Activated CD8-positive, alpha-beta T cell treated with anti-CD3 and anti-CD28 coated beads, Interleukin-2, amount 10 ng/mL, durations not matched to agents 7 days and 5 days (primary cell): ENCODE measurements around the gene ACVR2A. TPM values are rescaled to one million over a fixed set of nuclear protein-coding genes. Genes with fewer than 3 reads are reported as not detected.

Source experiments
- ATAC-seq: fragments of 150-1000 bp; cut with Tn5 transposase; one replicate; pipeline ENCODE4 v1.10.0; 2021; ENCODE audit warnings: moderate library complexity
- CTCF ChIA-PET: fragments of 350-600 bp; sonication (Branson Sonifier 250); formaldehyde crosslinking; loops from one replicate; lab custom pipeline; 2021; ENCODE audit warnings: antibody characterized with exemption; lab: Charles Lee
- POLR2A ChIA-PET: fragments of 350-600 bp; sonication (Branson Sonifier 250); formaldehyde crosslinking; loops from one replicate; lab custom pipeline; 2021; ENCODE audit warnings: antibody characterized with exemption; lab: Charles Lee
- DNase-seq: peaks from one replicate; pipeline ENCODE4 v3.0.0-alpha.2; 2020
- H3K27ac Mint-ChIP-seq: one replicate; pipeline ENCODE4 v1.8.0; 2021; ENCODE audit warnings: mild to moderate bottlenecking, mixed read lengths
- H3K27me3 Mint-ChIP-seq: one replicate; pipeline ENCODE4 v1.8.0; 2021; ENCODE audit warnings: low read depth, mixed read lengths
- H3K36me3 Mint-ChIP-seq: one replicate; pipeline ENCODE4 v1.8.0; 2021; ENCODE audit warnings: low read depth, mixed read lengths
- H3K4me1 Mint-ChIP-seq: one replicate; pipeline ENCODE4 v1.8.0; 2021; ENCODE audit warnings: low read depth, mixed read lengths
- H3K4me3 Mint-ChIP-seq: one replicate; pipeline ENCODE4 v1.8.0; 2021; ENCODE audit warnings: mild to moderate bottlenecking, mixed read lengths
- H3K9me3 Mint-ChIP-seq: one replicate; pipeline ENCODE4 v1.8.0; 2022; ENCODE audit warnings: mixed read lengths; ENCODE audit not compliant: insufficient read depth
- total RNA-seq, 2 experiments: library from RNA; stranded (reverse); gene quantifications; one replicate each; pipeline ENCODE4 v1.2.3, GENCODE V29; 2021

Gene ACVR2A
- total RNA-seq, 2 experiments from 2014 or later, result 1.4 to 1.7 TPM

GRCh38 chr2:147904051-147904450 is 59.2 kb downstream of the ACVR2A start:
- Mint-ChIP-seq H3K9me3 (no peaks in the 10 kb centered on the region), H3K27me3 (no peaks in the 10 kb centered on the region), H3K4me1 (no peaks in the 10 kb centered on the region), H3K27ac (no peak overlapping the region), H3K4me3 (no peak overlapping the region), H3K36me3 (no peaks in the 10 kb centered on the region)
- CTCF ChIA-PET, result no interaction called here
- DNase-seq, result no peak
- POLR2A ChIA-PET, result no interaction called here
- ATAC-seq, result no peak

GRCh38 chr2:147909178-147909577 is 64.3 kb downstream of the ACVR2A start:
- H3K36me3 Mint-ChIP-seq, result no peaks in the 10 kb centered on the region
- DNase-seq (no peak), ATAC-seq (no peak)
- H3K27me3 Mint-ChIP-seq, result no peaks in the 10 kb centered on the region
- H3K4me1 Mint-ChIP-seq, result no peaks in the 10 kb centered on the region
- H3K4me3 Mint-ChIP-seq, result no peak overlapping the region
- H3K27ac Mint-ChIP-seq, result no peak overlapping the region
- no peaks in the 10 kb centered on the region for H3K9me3 Mint-ChIP-seq
- ChIA-PET POLR2A (no interaction called here), CTCF (interaction anchor here (1.2 to 4.7 kb wide), 3 partner anchors 10 to 865 kb away, joined by 3 to 68 read pairs (median 45); no protein-coding TSS in a partner anchor)

- CTCF ChIA-PET, result interaction anchor here (0.6 to 4.7 kb wide), 12 partner anchors 9 to 1177 kb away, joined by 3 to 68 read pairs (median 3); partner anchors contain the start of gene ACVR2A
- Mint-ChIP-seq H3K4me3 (no peak overlapping the region), H3K9me3 (no peaks in the 10 kb centered on the region), H3K27ac (no peak overlapping the region), H3K4me1 (no peaks in the 10 kb centered on the region), H3K27me3 (no peaks in the 10 kb centered on the region), H3K36me3 (no peaks in the 10 kb centered on the region)
- POLR2A ChIA-PET, result no interaction called here
- ATAC-seq (no peak), DNase-seq (peak; percentile 50)
Measured at GRCh38 chr2:147910990-147911473, 66.2 kb downstream of the ACVR2A start.

- H3K27ac Mint-ChIP-seq, result no peak overlapping the region
- CTCF ChIA-PET, result interaction anchor here (0.8 to 4.7 kb wide), 2 partner anchors 9 to 869 kb away, joined by 3 to 45 read pairs; no protein-coding TSS in a partner anchor
- DNase-seq, result no peak
- no peak overlapping the region for H3K4me3 Mint-ChIP-seq
- no peaks in the 10 kb centered on the region for H3K36me3 Mint-ChIP-seq
- H3K4me1 Mint-ChIP-seq, result no peaks in the 10 kb centered on the region
- no peaks in the 10 kb centered on the region for H3K9me3 Mint-ChIP-seq
- no peaks in the 10 kb centered on the region for H3K27me3 Mint-ChIP-seq
- no peak for ATAC-seq
- POLR2A ChIA-PET, result no interaction called here
Measured at GRCh38 chr2:147913701-147914480, 69.1 kb downstream of the ACVR2A start.

GRCh38 chr2:147916067-147916466 is 71.2 kb downstream of the ACVR2A start:
- POLR2A ChIA-PET, result no interaction called here
- DNase-seq, result no peak
- Mint-ChIP-seq H3K9me3 (no peaks in the 10 kb centered on the region), H3K27ac (no peak overlapping the region), H3K36me3 (no peaks in the 10 kb centered on the region), H3K4me3 (no peak overlapping the region), H3K27me3 (no peaks in the 10 kb centered on the region), H3K4me1 (no peaks in the 10 kb centered on the region)
- ATAC-seq, result no peak
- CTCF ChIA-PET, result interaction anchor here (1.0 kb wide), 2 partner anchors 836 to 870 kb away, joined by 3 read pairs; no protein-coding TSS in a partner anchor

- DNase-seq (no peak), ATAC-seq (no peak)
- H3K27ac Mint-ChIP-seq, result no peak overlapping the region
- H3K4me1 Mint-ChIP-seq, result no peaks in the 10 kb centered on the region
- H3K36me3 Mint-ChIP-seq, result no peaks in the 10 kb centered on the region
- no peaks in the 10 kb centered on the region for H3K27me3 Mint-ChIP-seq
- ChIA-PET CTCF (interaction anchor here (1.0 kb wide), 1 partner anchor 871 kb away, joined by 3 read pairs; no protein-coding TSS in a partner anchor), POLR2A (no interaction called here)
- H3K4me3 Mint-ChIP-seq, result no peak overlapping the region
- no peaks in the 10 kb centered on the region for H3K9me3 Mint-ChIP-seq
Measured at GRCh38 chr2:147916723-147917122, 71.9 kb downstream of the ACVR2A start.

GRCh38 chr2:147917161-147917560 is 72.3 kb downstream of the ACVR2A start:
- Mint-ChIP-seq H3K27ac (no peak overlapping the region), H3K9me3 (no peaks in the 10 kb centered on the region), H3K27me3 (no peaks in the 10 kb centered on the region), H3K36me3 (no peaks in the 10 kb centered on the region), H3K4me1 (no peaks in the 10 kb centered on the region), H3K4me3 (no peak overlapping the region)
- ChIA-PET CTCF (interaction anchor here (1.0 kb wide), 1 partner anchor 872 kb away, joined by 3 read pairs; no protein-coding TSS in a partner anchor), POLR2A (no interaction called here)
- DNase-seq, result no peak
- no peak for ATAC-seq

GRCh38 chr2:147923846-147924245 is 79.0 kb downstream of the ACVR2A start:
- no peak overlapping the region for H3K4me3 Mint-ChIP-seq
- no peak overlapping the region for H3K27ac Mint-ChIP-seq
- no peaks in the 10 kb centered on the region for H3K27me3 Mint-ChIP-seq
- H3K4me1 Mint-ChIP-seq, result no peaks in the 10 kb centered on the region
- no peaks in the 10 kb centered on the region for H3K9me3 Mint-ChIP-seq
- POLR2A ChIA-PET, result no interaction called here
- ATAC-seq (no peak), DNase-seq (no peak)
- peaks cover 1% of the 10 kb centered on the region for H3K36me3 Mint-ChIP-seq
- CTCF ChIA-PET, result no interaction called here

- no peaks in the 10 kb centered on the region for H3K9me3 Mint-ChIP-seq
- H3K36me3 Mint-ChIP-seq, result peaks cover 2% of the 10 kb centered on the region
- H3K4me3 Mint-ChIP-seq, result no peak overlapping the region
- H3K27ac Mint-ChIP-seq, result no peak overlapping the region
- no peak for ATAC-seq
- no peaks in the 10 kb centered on the region for H3K27me3 Mint-ChIP-seq
- no peaks in the 10 kb centered on the region for H3K4me1 Mint-ChIP-seq
- CTCF ChIA-PET, result no interaction called here
- DNase-seq, result no peak
- POLR2A ChIA-PET, result no interaction called here
Measured at GRCh38 chr2:147924647-147925046, 79.8 kb downstream of the ACVR2A start.

- no peaks in the 10 kb centered on the region for H3K27me3 Mint-ChIP-seq
- no peaks in the 10 kb centered on the region for H3K4me1 Mint-ChIP-seq
- H3K27ac Mint-ChIP-seq, result no peak overlapping the region
- no peak overlapping the region for H3K4me3 Mint-ChIP-seq
- CTCF ChIA-PET, result no interaction called here
- peaks cover 4% of the 10 kb centered on the region for H3K36me3 Mint-ChIP-seq
- no peaks in the 10 kb centered on the region for H3K9me3 Mint-ChIP-seq
- no peak for DNase-seq
- ATAC-seq, result no peak
- POLR2A ChIA-PET, result no interaction called here
Measured at GRCh38 chr2:147925886-147926285, 81.1 kb downstream of the ACVR2A start.

GRCh38 chr2:147927053-147927588 is 82.3 kb downstream of the ACVR2A start:
- Mint-ChIP-seq H3K27ac (no peak overlapping the region), H3K4me3 (no peak overlapping the region), H3K27me3 (no peaks in the 10 kb centered on the region), H3K36me3 (peaks cover 6% of the 10 kb centered on the region), H3K4me1 (no peaks in the 10 kb centered on the region), H3K9me3 (no peaks in the 10 kb centered on the region)
- no peak for DNase-seq
- ChIA-PET CTCF (no interaction called here), POLR2A (no interaction called here)
- no peak for ATAC-seq

GRCh38 chr2:147933931-147934330 is 89.1 kb downstream of the ACVR2A start:
- H3K36me3 Mint-ChIP-seq, result peaks cover 22% of the 10 kb centered on the region
- CTCF ChIA-PET, result interaction anchor here (0.5 to 1.2 kb wide), 2 partner anchors 15 to 851 kb away, joined by 3 read pairs; no protein-coding TSS in a partner anchor

More at GRCh38 chr2:147933931-147934330, 89.1 kb downstream of the ACVR2A start:
- H3K9me3 Mint-ChIP-seq, result no peaks in the 10 kb centered on the region
- DNase-seq, result no peak
- POLR2A ChIA-PET, result no interaction called here
- H3K4me3 Mint-ChIP-seq, result no peak overlapping the region
- ATAC-seq, result no peak
- no peak overlapping the region for H3K27ac Mint-ChIP-seq
- H3K27me3 Mint-ChIP-seq, result no peaks in the 10 kb centered on the region
- no peaks in the 10 kb centered on the region for H3K4me1 Mint-ChIP-seq
